ENCODE data around the gene GALNT15.
A peak's percentile ranks its signal among the peaks of the same experiment; 100 is the strongest.

GALNT15 gene

DNA sequence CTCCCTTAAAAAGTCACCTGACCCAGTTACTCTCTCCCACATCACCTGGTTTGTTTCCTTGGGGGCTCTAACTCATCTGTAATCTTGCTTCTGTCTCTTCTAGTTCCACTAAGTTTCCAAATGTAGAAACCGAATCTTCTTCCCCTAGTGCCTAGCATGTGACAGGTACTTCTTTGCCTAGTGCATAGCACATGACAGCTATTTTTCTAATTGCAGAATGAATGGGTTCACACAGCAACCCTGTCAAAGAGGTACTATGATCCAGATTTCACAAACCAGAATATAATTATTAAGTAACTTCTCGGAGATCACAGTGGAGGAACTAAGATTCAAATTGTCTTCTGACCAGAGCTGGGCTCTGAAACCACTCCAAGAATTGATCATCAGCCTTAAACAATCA lies 82.8 kb downstream of the GALNT15 start:
- no peak for TF ChIP-seq TAF1 (IDR thresholded peaks at IDR 0.05; ENCODE audit: borderline replicate concordance, low read depth, low read length)
- DNase-seq (ENCODE audit: insufficient read length) = no peak
- no peak for FAIRE-seq

- DNase-seq (ENCODE audit: insufficient read length) (no peak), FAIRE-seq (no peak)
- TF ChIP-seq TAF1 (IDR thresholded peaks at IDR 0.05; ENCODE audit: borderline replicate concordance, low read depth, low read length) (no peak), POLR2A (IDR thresholded peaks at IDR 0.05; ENCODE audit: low read depth, low read length) (no peak), POLR2AphosphoS5 (IDR thresholded peaks at IDR 0.05; ENCODE audit: low read depth, low read length) (no peak)
Measured at GRCh38 chr3:16258177-16258576, 83.7 kb downstream of the GALNT15 start.

DNA sequence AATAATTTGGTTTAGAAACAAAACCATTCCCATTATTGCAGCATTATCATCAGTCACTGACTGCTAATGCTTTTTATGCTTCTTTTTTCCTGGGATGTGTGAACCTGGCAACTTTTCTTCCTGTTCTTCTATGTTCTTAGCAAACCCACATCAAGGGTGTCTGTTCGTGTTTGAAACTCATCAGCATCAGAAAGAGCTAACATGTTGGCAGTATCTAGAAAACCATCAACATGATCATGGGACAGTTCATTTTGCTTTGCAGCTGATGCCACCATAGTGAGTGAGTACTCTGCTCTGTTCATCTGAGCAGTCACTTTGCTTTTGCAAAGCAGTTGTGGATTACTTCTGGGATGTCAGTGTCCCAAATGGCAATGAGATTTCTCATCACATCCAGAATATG lies 84.4 kb downstream of the GALNT15 start:
- no peak for DNase-seq (ENCODE audit: insufficient read length)
- TF ChIP-seq POLR2AphosphoS5 (IDR thresholded peaks at IDR 0.05; ENCODE audit: low read depth, low read length) (no peak), TAF1 (IDR thresholded peaks at IDR 0.05; ENCODE audit: borderline replicate concordance, low read depth, low read length) (no peak), POLR2A (IDR thresholded peaks at IDR 0.05; ENCODE audit: low read depth, low read length) (no peak)
- FAIRE-seq = no peak

DNA sequence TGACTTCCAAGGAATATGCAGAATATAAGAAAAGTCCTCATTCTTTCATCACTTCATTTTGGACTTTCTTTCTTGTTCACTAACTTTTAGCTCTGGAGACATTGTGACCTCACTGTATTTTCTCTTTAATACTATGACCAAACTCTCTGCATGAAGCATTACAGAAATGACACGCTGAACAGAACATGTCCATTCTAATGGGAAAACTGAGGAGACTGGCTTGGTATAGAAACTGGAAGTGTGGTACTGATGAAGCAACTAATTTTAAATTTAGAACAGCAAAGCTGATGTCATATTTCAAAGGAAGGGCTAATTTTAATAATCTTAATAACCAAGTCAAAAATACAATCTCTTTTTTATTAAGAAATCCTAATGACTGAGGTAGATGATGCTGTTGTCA lies 85.6 kb downstream of the GALNT15 start:
- DNase-seq (ENCODE audit: insufficient read length) (no peak), FAIRE-seq (no peak)
- TF ChIP-seq POLR2A (IDR thresholded peaks at IDR 0.05; ENCODE audit: low read depth, low read length) (no peak), TAF1 (IDR thresholded peaks at IDR 0.05; ENCODE audit: borderline replicate concordance, low read depth, low read length) (no peak), POLR2AphosphoS5 (IDR thresholded peaks at IDR 0.05; ENCODE audit: low read depth, low read length) (no peak)

DNA sequence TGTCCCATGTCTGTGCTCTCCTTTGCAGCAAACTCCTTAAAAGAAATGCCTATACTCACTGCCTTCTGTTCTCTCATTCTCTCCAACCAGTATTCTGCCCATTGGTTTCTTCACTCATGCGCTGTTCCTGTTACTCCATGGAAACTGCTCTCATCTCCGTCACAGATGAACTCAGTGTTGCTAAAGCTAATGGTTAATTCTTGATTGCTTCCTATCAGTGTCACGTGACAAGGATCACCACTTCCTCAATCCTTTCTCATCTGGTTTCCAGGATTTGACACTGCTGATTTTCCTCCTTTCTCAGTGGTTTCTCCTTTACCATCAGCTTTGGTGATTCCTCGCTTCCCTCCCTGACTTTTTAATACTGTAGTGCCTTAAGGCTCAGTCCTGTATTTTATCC lies 87.7 kb downstream of the GALNT15 start:
- TF ChIP-seq POLR2AphosphoS5 (IDR thresholded peaks at IDR 0.05; ENCODE audit: low read depth, low read length) = no peak
- no peak for TF ChIP-seq POLR2A (IDR thresholded peaks at IDR 0.05; ENCODE audit: low read depth, low read length)
- no peak for TF ChIP-seq TAF1 (IDR thresholded peaks at IDR 0.05; ENCODE audit: borderline replicate concordance, low read depth, low read length)
- DNase-seq (ENCODE audit: insufficient read length) (no peak), FAIRE-seq (no peak)

GRCh38 chr3:16264174-16264707 lies 89.8 kb downstream of the GALNT15 start:
- peak; percentile 14; the same call in 1 of the 2 replicates for TF ChIP-seq POLR2A (IDR thresholded peaks at IDR 0.05; ENCODE audit: low read depth, low read length)
- 0 out of 2 replicates have a peak, but pooled peaks have one; percentile 41 for TF ChIP-seq TAF1 (IDR thresholded peaks at IDR 0.05; ENCODE audit: borderline replicate concordance, low read depth, low read length)
- no peak; the same call in 1 of the 2 replicates for TF ChIP-seq POLR2AphosphoS5 (IDR thresholded peaks at IDR 0.05; ENCODE audit: low read depth, low read length)
- DNase-seq (ENCODE audit: insufficient read length) = no peak
- FAIRE-seq = peak; percentile 14

DNA sequence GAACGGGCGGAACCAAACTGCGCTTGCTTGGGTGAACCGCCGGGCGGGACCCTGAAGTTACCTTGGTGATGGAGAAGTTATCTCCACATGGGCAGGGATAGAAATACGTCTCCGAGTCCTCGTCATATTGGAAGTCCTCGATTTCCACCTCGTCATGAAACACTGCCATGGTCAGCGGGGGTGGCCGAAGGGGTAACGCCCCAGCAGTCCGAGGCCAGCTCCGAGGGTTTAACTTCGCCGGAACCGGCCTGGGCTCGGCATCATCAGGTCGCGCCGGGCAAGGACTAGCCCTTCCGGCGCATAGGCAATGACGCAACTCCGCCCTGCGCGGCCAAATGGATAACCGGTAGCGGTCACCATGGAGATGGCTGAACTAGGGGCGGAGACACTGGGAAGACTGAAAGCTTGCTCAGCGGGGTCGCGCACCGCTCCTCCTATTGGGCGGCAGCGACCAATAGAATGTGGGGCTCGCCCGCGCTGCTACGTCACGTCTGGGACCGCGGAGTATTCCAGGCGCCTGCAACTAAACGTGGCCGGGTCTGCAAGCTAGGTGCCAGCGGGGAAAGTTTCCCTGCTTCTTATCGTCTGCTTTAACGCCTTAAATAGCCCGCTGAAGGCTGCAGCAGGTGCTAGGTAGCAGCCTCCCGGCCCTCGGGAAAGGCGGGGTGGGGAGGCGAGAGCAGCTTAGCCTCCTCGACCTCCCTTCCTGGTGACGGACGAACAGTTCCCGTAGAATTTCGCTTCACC lies 90.4 kb downstream of the GALNT15 start, which contains the start of the genes DPH3 and OXNAD1:
DPH3 (minus strand) TSS at position 236 of the 747 bp plus-strand sequence; CDS start at position 169, 67 bp downstream.
OXNAD1 (plus strand) TSS at position 505 of the 747 bp plus-strand sequence. CDS start 5,741 bp downstream, outside the sequence.
- FAIRE-seq = peak; percentile 97
- DNase-seq (ENCODE audit: insufficient read length) = peak; percentile 83
- TF ChIP-seq POLR2AphosphoS5 (IDR thresholded peaks at IDR 0.05; ENCODE audit: low read depth, low read length) = peak; percentile 72; the same call in 1 of the 2 replicates
- peak; percentile 39; the same call in 1 of the 2 replicates for TF ChIP-seq TAF1 (IDR thresholded peaks at IDR 0.05; ENCODE audit: borderline replicate concordance, low read depth, low read length)
- peak; percentile 63; the same call in 1 of the 2 replicates for TF ChIP-seq POLR2A (IDR thresholded peaks at IDR 0.05; ENCODE audit: low read depth, low read length)

- FAIRE-seq = no peak
- DNase-seq (ENCODE audit: insufficient read length) = no peak
- TF ChIP-seq POLR2A (IDR thresholded peaks at IDR 0.05; ENCODE audit: low read depth, low read length) = no peak
- no peak for TF ChIP-seq TAF1 (IDR thresholded peaks at IDR 0.05; ENCODE audit: borderline replicate concordance, low read depth, low read length)
- TF ChIP-seq POLR2AphosphoS5 (IDR thresholded peaks at IDR 0.05; ENCODE audit: low read depth, low read length) = no peak
Measured at GRCh38 chr3:16265455-16265786, 90.9 kb downstream of the GALNT15 start.

- DNase-seq (ENCODE audit: insufficient read length) (no peak), FAIRE-seq (no peak)
- TF ChIP-seq TAF1 (IDR thresholded peaks at IDR 0.05; ENCODE audit: borderline replicate concordance, low read depth, low read length) (no peak), POLR2AphosphoS5 (IDR thresholded peaks at IDR 0.05; ENCODE audit: low read depth, low read length) (no peak), POLR2A (IDR thresholded peaks at IDR 0.05; ENCODE audit: low read depth, low read length) (no peak)
Measured at GRCh38 chr3:16266714-16267113, 92.2 kb downstream of the GALNT15 start.

- DNase-seq (ENCODE audit: insufficient read length) = no peak
- no peak for FAIRE-seq
- TF ChIP-seq POLR2A (IDR thresholded peaks at IDR 0.05; ENCODE audit: low read depth, low read length) = no peak
- no peak for TF ChIP-seq TAF1 (IDR thresholded peaks at IDR 0.05; ENCODE audit: borderline replicate concordance, low read depth, low read length)
- no peak for TF ChIP-seq POLR2AphosphoS5 (IDR thresholded peaks at IDR 0.05; ENCODE audit: low read depth, low read length)
Measured at GRCh38 chr3:16270855-16271254, 96.4 kb downstream of the GALNT15 start.

DNA sequence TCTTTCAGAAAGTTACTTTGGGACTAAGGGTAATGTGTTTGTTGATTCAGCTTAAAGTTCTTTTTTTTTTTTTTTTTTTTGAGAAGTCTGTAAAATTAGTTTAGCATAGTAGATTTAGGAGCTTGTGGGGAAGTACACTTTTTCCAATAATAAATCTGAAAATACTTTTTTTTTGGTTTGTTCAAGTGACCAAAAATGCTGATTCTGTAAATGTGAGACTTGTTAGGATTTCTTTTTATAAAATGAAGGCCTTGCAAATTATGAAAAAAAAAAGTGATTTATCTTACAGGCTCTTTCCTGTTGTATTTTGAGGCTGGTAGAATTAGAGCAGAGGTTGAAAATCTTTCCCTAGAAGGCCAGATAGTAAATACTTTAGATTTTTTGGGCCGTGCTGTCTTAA lies 98.1 kb downstream of the GALNT15 start:
- no peak for FAIRE-seq
- no peak for DNase-seq (ENCODE audit: insufficient read length)
- TF ChIP-seq POLR2A (IDR thresholded peaks at IDR 0.05; ENCODE audit: low read depth, low read length) = no peak
- TF ChIP-seq POLR2AphosphoS5 (IDR thresholded peaks at IDR 0.05; ENCODE audit: low read depth, low read length) = no peak
- TF ChIP-seq TAF1 (IDR thresholded peaks at IDR 0.05; ENCODE audit: borderline replicate concordance, low read depth, low read length) = no peak

GRCh38 chr3:16273867-16274266 lies 99.4 kb downstream of the GALNT15 start:
- no peak for FAIRE-seq
- TF ChIP-seq TAF1 (IDR thresholded peaks at IDR 0.05; ENCODE audit: borderline replicate concordance, low read depth, low read length) (no peak), POLR2AphosphoS5 (IDR thresholded peaks at IDR 0.05; ENCODE audit: low read depth, low read length) (no peak), POLR2A (IDR thresholded peaks at IDR 0.05; ENCODE audit: low read depth, low read length) (no peak)

More at GRCh38 chr3:16273867-16274266, 99.4 kb downstream of the GALNT15 start:
- no peak for DNase-seq (ENCODE audit: insufficient read length)

Measured in GM12892 (cell line).